NCI-H1048 (cell line): ENCODE measurements around the gene SORCS2.

Source experiments
- DNase-seq: peaks from one replicate; lab custom pipeline; 2025; lab: John Stamatoyannopoulos, UW

Gene SORCS2

GRCh38 chr4:7393601-7394575 lies 201.6 kb downstream of the SORCS2 start:
- DNase-seq: no peak

GRCh38 chr4:7394681-7395451 lies 202.5 kb downstream of the SORCS2 start:
- no peak for DNase-seq

- DNase-seq: no peak
Observed at GRCh38 chr4:7395645-7396044, 203.3 kb downstream of the SORCS2 start.

GRCh38 chr4:7396186-7396910 lies 204.0 kb downstream of the SORCS2 start:
- no peak for DNase-seq

GRCh38 chr4:7397206-7398103 lies 205.1 kb downstream of the SORCS2 start:
- no peak for DNase-seq

- DNase-seq: no peak
Observed at GRCh38 chr4:7398104-7398423, 205.7 kb downstream of the SORCS2 start.

GRCh38 chr4:7398788-7399439 lies 206.6 kb downstream of the SORCS2 start:
- no peak for DNase-seq

- DNase-seq: no peak
Observed at GRCh38 chr4:7399440-7400234, 207.3 kb downstream of the SORCS2 start.

- no peak for DNase-seq
Observed at GRCh38 chr4:7400671-7401298, 208.4 kb downstream of the SORCS2 start.

GRCh38 chr4:7402526-7402925 lies 210.2 kb downstream of the SORCS2 start:
- DNase-seq: no peak

GRCh38 chr4:7403001-7403400 lies 210.7 kb downstream of the SORCS2 start:
- DNase-seq: no peak

GRCh38 chr4:7408166-7408565 lies 215.8 kb downstream of the SORCS2 start:
- no peak for DNase-seq

- no peak for DNase-seq
Observed at GRCh38 chr4:7410446-7410845, 218.1 kb downstream of the SORCS2 start.

GRCh38 chr4:7411491-7411890 lies 219.2 kb downstream of the SORCS2 start:
- DNase-seq: no peak

- DNase-seq: no peak
Observed at GRCh38 chr4:7411896-7412553, 219.7 kb downstream of the SORCS2 start.

- no peak for DNase-seq
Observed at GRCh38 chr4:7412554-7412912, 220.2 kb downstream of the SORCS2 start.

GRCh38 chr4:7414046-7414445 lies 221.7 kb downstream of the SORCS2 start:
- DNase-seq: no peak

- DNase-seq: no peak
Observed at GRCh38 chr4:7414736-7415510, 222.6 kb downstream of the SORCS2 start.
